T-helper 17 cell (primary cell): ENCODE data around the gene ZNF124. TPM values are rescaled to one million over a fixed set of nuclear protein-coding genes. Genes with fewer than 3 reads are reported as not detected.
"Not testable (repeated sequence)": the region's sequence is repeated elsewhere in the genome, so short reads cannot be mapped to it uniquely, and the experiment has no call there.

ENCODE experiments used
- ATAC-seq: fragments of 150-1000 bp; cut with Tn5 transposase; 2 replicates; pipeline ENCODE4 v1.10.0; 2021; ENCODE audit warnings: mild to moderate bottlenecking, moderate library complexity
- DNase-seq, 3 donors: peaks; one replicate each; pipeline versions ENCODE4 v3.0.0 to v3.0.0-alpha.2; 2020 to 2021
- H3K9me3 ChIP-seq: one replicate; pipeline ENCODE4 v1.7.0; 2013; ENCODE audit warnings: low read length, mild to moderate bottlenecking; ENCODE audit not compliant: control insufficient read depth, poor library complexity, severe bottlenecking
- H3K27ac Mint-ChIP-seq: one replicate; pipeline ENCODE4 v1.8.0; 2022; ENCODE audit warnings: mild to moderate bottlenecking, moderate library complexity, mixed read lengths
- H3K27me3 Mint-ChIP-seq: one replicate; pipeline ENCODE4 v1.8.0; 2022; ENCODE audit warnings: mixed read lengths
- H3K36me3 Mint-ChIP-seq: one replicate; pipeline ENCODE4 v1.8.0; 2022; ENCODE audit warnings: low read depth, mixed read lengths
- H3K4me1 Mint-ChIP-seq: one replicate; pipeline ENCODE4 v1.8.0; 2022; ENCODE audit warnings: mild to moderate bottlenecking, mixed read lengths
- H3K4me3 Mint-ChIP-seq: one replicate; pipeline ENCODE4 v1.8.0; 2022; ENCODE audit warnings: mild to moderate bottlenecking, moderate library complexity, mixed read lengths
- total RNA-seq, 4 donors: library from RNA in 2 of 4; stranded (reverse) in 2 of 4; gene quantifications; one replicate each; pipeline ENCODE4 v1.2.3 and lab custom pipeline; 2022 to 2026

Gene ZNF124
- total RNA-seq, 2 donors from 2014 or later: 12.0 to 16.7 TPM

DNA sequence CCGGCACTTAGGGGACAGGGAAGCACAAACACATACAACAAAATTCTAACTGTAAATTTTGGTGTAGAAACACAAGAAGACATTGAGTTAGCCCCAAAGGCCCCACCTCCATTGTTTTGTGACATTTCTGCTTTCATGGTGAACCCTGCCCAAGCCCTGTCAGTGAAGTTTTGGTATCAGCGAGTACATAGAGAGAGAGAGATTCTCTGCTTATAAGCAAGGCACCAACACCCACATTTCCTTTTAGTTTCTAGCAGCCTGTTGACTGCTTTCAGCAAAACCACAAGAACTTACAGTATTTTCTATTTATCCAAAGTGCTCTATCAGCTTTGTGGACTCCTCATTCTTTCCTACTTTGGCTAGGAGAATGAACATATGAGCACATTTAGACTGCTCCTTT, 24.0 kb downstream of the ZNF124 start:
- ATAC-seq (no peak), DNase-seq (no peak)
- Mint-ChIP-seq H3K36me3 (peaks cover 2% of the 10 kb centered on the region), H3K4me1 (no peaks in the 10 kb centered on the region), H3K4me3 (no peak overlapping the region), H3K27me3 (no peaks in the 10 kb centered on the region), H3K27ac (no peak overlapping the region)
- H3K9me3 ChIP-seq: peaks cover 32% of the 10 kb centered on the region

DNA sequence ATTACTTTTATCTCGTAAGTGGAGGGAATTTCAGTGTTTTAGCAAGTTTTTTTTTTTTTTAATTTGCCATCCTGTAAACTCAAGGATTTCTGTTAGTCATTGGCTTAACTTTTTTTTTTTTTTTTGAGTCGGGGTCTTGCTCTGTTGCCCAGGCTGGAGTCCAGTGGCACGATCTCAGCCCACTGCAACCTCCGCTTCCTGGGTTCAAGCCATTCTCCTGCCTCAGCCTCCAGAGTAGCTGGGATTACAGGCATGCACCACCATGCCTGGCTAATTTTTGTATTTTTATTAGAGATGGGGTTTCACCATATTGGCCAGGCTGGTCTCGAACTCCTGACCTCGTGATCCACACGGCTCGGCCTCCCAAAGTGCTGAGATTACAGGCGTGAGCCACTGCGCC, 24.7 kb downstream of the ZNF124 start:
- DNase-seq, H3K4me1 Mint-ChIP-seq, ATAC-seq, H3K36me3 Mint-ChIP-seq, H3K4me3 Mint-ChIP-seq, H3K27ac Mint-ChIP-seq, H3K27me3 Mint-ChIP-seq: not testable (repeated sequence)
- H3K9me3 ChIP-seq: peaks cover 32% of the 10 kb centered on the region

DNA sequence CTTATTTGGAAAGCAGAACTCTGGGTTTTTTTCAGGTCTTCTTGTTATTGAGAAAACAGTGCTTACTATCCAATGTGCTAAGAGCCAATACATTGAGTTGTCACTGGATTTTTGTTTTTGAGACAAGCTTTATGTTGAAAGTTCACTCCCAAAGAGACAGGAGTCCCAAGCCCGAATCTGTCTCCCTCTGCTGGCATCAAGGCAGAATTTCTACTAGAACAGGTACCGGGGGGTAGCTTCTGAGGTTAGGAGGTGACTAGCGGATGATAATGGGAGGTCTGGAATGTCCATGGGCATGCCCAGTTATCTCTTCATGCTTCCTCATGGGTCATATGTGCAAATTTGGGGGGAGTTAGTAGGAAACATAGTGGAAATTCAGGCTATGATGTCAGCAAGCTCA, 25.1 kb downstream of the ZNF124 start:
- peaks cover 2% of the 10 kb centered on the region for H3K36me3 Mint-ChIP-seq
- H3K27me3 Mint-ChIP-seq: no peaks in the 10 kb centered on the region
- no peak for ATAC-seq
- peaks cover 32% of the 10 kb centered on the region for H3K9me3 ChIP-seq
- H3K4me1 Mint-ChIP-seq: no peaks in the 10 kb centered on the region
- H3K4me3 Mint-ChIP-seq: no peak overlapping the region
- no peak overlapping the region for H3K27ac Mint-ChIP-seq
- DNase-seq: no peak

DNA sequence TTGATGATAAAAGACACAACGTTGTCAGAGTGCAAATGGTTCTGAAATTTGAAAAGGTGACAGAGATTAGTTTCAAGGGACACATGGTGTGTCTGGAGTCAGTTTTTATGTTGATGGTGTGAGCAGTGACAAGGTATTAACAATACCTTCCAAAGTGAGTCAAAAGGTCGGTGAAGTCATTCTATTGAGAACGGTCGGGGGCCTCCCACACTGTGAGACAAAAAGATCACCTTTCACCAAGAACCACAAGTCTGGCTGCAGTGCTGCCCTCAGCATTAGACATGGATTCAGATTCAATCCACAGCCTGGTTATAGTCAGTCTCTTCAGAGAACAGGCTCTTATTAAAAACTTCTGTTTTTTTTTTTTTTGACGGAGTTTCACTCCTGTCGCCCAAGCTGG, 26.5 kb downstream of the ZNF124 start:
- Mint-ChIP-seq H3K27me3 (no peaks in the 10 kb centered on the region), H3K36me3 (peaks cover 2% of the 10 kb centered on the region), H3K4me3 (no peak overlapping the region), H3K27ac (no peak overlapping the region), H3K4me1 (no peaks in the 10 kb centered on the region)
- H3K9me3 ChIP-seq: peaks cover 39% of the 10 kb centered on the region
- ATAC-seq (no peak), DNase-seq (no peak)

DNA sequence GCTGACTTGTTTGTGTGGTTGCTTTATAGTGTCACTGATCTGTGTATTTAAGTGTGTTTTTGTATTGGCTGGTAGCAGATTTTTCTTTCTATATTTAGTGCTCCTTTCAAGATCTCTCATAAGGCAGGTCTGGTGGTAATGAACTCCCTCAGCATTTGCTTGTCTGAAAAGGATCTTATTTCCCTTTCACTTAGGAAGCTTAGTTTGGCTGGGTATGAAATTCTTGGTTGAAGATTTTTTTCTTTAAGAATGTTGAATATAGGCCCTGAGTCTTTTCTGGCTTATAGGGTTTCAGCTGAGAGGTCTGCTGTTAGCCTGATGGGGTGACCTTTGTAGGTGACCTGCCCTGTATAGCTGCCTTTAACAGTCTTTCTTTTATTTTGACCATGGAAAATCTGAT, 32.3 kb downstream of the ZNF124 start:
- DNase-seq, H3K27ac Mint-ChIP-seq, H3K27me3 Mint-ChIP-seq, H3K4me1 Mint-ChIP-seq, H3K4me3 Mint-ChIP-seq, ATAC-seq, H3K36me3 Mint-ChIP-seq: not testable (repeated sequence)
- H3K9me3 ChIP-seq: peaks cover 21% of the 10 kb centered on the region

DNA sequence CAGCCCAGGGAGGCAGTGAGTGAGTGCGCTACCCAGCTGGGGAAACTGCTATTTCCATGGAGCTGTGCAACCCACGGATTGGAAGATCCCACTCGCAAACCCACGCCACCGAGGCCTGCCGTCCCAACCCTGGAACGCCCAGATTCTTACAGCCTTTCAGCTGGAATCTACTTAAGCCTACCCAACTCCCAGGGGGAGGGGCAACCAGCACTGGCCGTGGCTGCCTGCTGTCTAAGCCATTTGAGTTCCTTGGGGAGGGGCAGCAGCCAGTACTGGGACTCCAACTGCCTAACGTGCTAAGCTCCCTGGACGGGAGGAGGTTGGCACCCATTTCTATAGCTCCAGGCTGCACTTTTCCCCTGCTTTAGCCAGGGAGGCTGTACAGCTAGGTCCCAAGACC, 40.6 kb downstream of the ZNF124 start:
- Mint-ChIP-seq H3K4me3 (no peak overlapping the region), H3K4me1 (peaks cover 6% of the 10 kb centered on the region), H3K27ac (no peak overlapping the region), H3K27me3 (no peaks in the 10 kb centered on the region), H3K36me3 (no peaks in the 10 kb centered on the region)
- no peak for DNase-seq
- H3K9me3 ChIP-seq: peaks cover 10% of the 10 kb centered on the region
- no peak for ATAC-seq

DNA sequence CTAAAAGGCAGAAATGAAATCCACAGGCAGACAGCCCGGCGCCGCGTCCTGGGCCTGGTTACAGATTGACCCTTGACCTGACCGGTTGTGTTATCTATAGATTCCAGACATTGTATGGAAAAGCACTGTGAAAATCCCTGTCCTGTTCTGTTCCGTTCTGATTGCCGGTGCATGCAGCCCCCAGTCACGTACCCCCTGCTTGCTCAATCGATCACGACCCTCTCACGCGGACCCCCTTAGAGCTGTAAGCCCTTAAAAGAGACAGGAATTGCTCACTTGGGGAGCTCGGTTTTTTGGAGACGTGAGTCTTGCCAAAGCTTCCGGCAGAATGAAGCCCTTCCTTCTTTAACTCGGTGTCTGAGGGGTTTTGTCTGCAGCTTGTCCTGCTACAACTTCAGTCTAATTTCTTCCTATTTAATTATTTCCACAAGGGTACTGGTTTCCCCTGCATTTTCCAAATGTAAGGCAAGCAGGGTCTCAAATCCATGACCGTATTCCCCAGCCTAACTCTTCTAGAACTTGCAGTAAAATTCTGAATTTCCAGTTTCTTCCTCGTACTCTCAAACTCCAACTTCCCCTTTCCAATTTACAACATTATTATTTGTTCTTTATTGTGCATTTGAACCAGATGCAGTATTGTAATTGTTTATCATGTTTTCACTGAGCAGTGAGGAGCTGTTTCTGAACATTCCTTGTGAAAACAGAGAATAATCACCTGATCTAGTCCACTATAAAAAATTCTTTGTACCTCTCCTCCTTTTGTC, 44.1 kb downstream of the ZNF124 start:
- not testable (repeated sequence) for H3K9me3 ChIP-seq, ATAC-seq, H3K4me1 Mint-ChIP-seq, H3K27me3 Mint-ChIP-seq, DNase-seq, H3K36me3 Mint-ChIP-seq
- H3K27ac Mint-ChIP-seq: peak overlapping the region; percentile 90
- H3K4me3 Mint-ChIP-seq: peak overlapping the region; percentile 90

DNA sequence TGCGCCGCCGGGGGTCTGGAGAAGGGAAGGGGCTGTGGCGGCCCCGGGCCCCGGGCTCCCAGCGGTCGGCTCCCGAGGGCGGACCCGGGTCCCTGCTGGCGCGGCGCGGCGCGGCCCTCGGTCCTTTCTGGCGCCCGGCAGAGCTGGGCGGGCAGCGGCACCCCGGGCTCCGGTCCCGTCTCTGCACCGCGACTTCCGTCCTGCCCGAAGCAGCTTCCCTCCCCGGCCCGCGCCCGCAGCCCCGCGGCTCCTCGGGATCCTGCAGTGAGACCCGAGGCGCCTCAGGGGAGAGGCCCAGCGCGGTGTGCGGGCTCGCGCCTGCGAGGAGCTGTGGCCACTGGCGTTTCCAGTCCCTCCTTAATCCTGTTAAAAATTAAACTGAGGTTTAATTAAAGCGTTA, 45.2 kb downstream of the ZNF124 start:
- not testable (repeated sequence) for H3K36me3 Mint-ChIP-seq

DNA sequence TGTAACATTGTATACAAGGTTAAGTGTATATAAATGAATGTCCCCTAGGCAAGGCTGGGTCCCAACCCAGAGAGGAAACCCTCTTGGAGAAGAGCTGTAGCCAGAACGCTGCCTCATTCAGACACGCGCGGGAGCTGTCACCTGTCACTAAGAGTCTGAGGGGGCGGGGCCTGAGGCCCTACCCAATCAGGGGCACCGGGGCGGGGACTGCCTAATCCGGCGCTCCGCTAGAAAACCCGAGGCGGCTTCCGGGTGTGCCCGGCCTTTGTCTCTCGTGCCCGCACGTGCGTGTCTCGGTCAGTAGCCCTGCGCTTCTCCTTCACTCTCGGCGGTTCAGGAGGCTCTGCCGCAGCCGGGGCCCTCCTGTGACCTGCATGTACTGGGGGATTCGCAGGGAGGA, 45.7 kb downstream of the ZNF124 start:
- not testable (repeated sequence) for H3K27ac Mint-ChIP-seq, H3K9me3 ChIP-seq, H3K36me3 Mint-ChIP-seq, H3K27me3 Mint-ChIP-seq, DNase-seq, H3K4me3 Mint-ChIP-seq, H3K4me1 Mint-ChIP-seq
- ATAC-seq: peak; percentile 99

More for the DNA sequence above, 45.2 kb downstream of the ZNF124 start:
- H3K4me3 Mint-ChIP-seq, H3K27me3 Mint-ChIP-seq, H3K4me1 Mint-ChIP-seq, DNase-seq, H3K9me3 ChIP-seq, H3K27ac Mint-ChIP-seq: not testable (repeated sequence)
- peak; percentile 56 for ATAC-seq

DNA sequence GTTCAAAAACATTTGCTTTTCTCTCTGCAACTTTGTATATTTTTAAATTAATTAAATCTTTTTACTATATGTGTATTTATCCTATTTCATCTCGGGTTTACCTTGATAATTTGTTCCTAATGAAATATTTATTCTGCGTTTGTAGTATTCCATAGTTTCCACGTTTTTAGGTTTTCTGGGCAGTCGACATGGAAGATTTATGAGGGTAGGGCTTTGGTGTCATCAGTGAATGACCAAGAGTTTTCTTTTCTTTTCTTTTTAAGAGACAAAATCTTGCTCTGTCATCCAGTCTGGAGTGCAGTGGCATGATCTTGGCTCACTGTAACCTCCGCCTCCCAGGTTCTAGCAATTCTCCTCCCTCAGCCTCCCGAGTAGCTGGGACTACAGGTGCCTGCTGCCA, 50.4 kb downstream of the ZNF124 start:
- DNase-seq (no peak), ATAC-seq (no peak)
- no peaks in the 10 kb centered on the region for H3K4me1 Mint-ChIP-seq
- no peaks in the 10 kb centered on the region for H3K36me3 Mint-ChIP-seq
- H3K9me3 ChIP-seq: no peaks in the 10 kb centered on the region
- H3K27ac Mint-ChIP-seq: no peak overlapping the region
- H3K27me3 Mint-ChIP-seq: no peaks in the 10 kb centered on the region
- no peak overlapping the region for H3K4me3 Mint-ChIP-seq

DNA sequence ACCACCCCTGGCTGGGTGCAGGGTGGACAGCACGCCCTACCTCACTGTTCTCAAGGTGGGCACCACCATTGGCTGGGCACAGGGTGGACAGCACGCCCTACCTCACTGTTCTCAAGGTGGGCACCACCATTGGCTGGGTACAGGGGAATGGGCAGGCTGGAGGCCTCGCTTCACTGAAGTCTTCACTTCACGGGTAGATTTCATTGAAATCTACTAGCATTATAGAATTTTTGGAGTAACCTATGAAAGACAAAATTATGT, 51.5 kb downstream of the ZNF124 start:
- not testable (repeated sequence) for H3K36me3 Mint-ChIP-seq, H3K9me3 ChIP-seq, H3K27ac Mint-ChIP-seq, ATAC-seq, H3K4me1 Mint-ChIP-seq, DNase-seq, H3K27me3 Mint-ChIP-seq, H3K4me3 Mint-ChIP-seq

DNA sequence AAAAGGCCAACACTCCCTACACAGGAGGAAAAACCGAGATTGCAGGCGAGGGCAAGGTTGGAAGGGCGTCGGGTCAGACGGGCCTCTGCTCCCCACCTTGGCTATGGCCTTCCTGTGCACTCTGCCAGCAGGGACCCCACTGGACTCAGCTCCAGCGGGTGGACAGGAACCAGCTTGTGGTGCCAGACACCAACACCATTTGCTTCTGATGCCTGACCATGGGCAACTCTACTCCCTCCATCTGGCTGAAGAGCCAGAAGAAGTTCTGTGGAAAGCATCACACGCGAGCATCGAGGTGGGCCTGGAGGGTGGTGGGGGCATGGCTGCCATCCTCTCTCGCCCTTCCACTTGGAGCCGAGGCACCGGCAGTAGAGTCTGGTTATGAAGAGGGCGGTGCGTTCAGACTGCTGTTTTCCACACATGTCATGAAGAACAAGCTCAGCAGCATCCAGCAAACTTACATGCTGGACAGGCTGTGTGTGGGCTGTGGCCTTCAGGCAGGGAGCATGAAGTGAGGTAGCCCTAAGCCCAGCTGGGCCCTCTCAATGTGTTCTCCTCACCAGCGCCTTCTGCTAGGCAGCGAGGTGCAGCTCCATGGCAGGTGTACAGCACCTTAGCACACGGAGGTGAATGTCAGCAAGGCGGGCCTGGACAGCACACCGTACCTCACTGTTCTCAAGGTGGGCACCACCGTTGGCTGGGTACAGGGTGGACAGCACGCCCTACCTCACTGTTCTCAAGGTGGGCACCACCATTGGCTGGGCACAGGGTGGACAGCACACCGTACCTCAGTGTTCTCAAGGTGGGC, 52.0 kb downstream of the ZNF124 start:
- Mint-ChIP-seq H3K27ac (no peak overlapping the region), H3K4me3 (no peak overlapping the region), H3K36me3 (peaks cover 2% of the 10 kb centered on the region), H3K27me3 (no peaks in the 10 kb centered on the region), H3K4me1 (peaks cover 3% of the 10 kb centered on the region)
- ATAC-seq (no peak), DNase-seq (no peak)
- no peaks in the 10 kb centered on the region for H3K9me3 ChIP-seq

DNA sequence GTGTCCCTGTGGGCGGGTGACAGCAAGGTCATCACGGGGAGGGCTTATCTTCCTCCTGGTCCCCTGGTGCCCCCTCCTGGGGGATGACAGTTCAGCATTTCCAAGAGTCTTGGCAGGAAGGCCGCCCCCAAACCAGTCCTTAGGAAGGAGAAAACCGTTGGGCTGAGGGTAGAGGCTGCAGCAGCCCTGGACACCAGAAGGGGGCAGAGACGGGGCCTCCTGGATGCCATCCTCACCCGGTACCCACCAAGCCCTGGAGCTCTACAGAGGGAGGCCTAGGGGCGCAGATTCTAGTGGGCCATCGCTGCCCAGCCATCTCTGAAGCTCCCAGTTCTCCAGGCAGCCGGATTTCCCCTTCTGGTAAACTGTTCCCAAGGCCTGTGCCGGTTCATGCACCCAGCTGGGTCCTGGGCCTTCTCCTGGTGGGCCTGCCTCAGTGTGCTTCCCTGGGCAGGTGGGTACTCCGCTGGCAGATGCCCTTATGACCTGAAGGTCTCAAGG, 52.8 kb downstream of the ZNF124 start:
- Mint-ChIP-seq H3K27me3 (peaks cover 5% of the 10 kb centered on the region), H3K36me3 (peaks cover 2% of the 10 kb centered on the region), H3K27ac (no peak overlapping the region), H3K4me1 (peaks cover 4% of the 10 kb centered on the region), H3K4me3 (no peak overlapping the region)
- DNase-seq: no peak
- peak; percentile 30 for ATAC-seq
- H3K9me3 ChIP-seq: no peaks in the 10 kb centered on the region

DNA sequence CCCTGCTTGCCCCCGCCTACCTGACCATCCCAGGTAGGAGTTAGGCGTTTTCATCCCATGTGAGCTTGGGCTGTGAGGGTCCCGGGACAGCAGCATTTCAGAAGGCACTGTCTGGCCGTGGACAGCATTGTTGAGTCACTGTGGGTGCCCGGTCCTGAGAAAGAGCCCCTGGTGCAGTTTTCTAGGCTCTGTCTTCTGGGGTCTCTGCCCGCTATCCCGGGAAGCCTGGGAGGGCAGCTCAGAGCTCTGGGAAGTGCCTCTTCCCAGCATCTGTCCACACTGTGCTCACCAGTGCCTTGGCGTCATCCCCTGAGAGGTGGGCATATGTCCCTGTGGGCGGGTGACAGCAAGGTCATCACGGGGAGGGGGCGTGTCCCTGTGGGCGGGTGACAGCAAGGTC, 56.3 kb downstream of the ZNF124 start:
- Mint-ChIP-seq H3K4me1 (peaks cover 9% of the 10 kb centered on the region), H3K4me3 (no peak overlapping the region), H3K27ac (no peak overlapping the region), H3K27me3 (peaks cover 20% of the 10 kb centered on the region), H3K36me3 (peaks cover 5% of the 10 kb centered on the region)
- DNase-seq (no peak), ATAC-seq (no peak)
- H3K9me3 ChIP-seq: no peaks in the 10 kb centered on the region
